PC-9 (cell line): ENCODE measurements around the gene ZNF646. TPM values are rescaled to one million over a fixed set of nuclear protein-coding genes. Genes with fewer than 3 reads are reported as not detected.

Experiments used
- BruUV-seq: library from RNA; stranded (reverse); fragments of 400-500 nt; replicated peaks from 2 replicates; lab custom pipeline; 2021; lab: Mats Ljungman, UMichigan
- CTCF ChIA-PET: fragments of 300-600 bp; sonication (Branson Sonifier 250); formaldehyde crosslinking; loops from one replicate; lab custom pipeline; 2022; ENCODE audit warnings: antibody characterized with exemption; lab: Charles Lee
- POLR2A ChIA-PET: fragments of 300-600 bp; sonication (Branson Sonifier 250); formaldehyde crosslinking; loops from one replicate; lab custom pipeline; 2022; ENCODE audit warnings: antibody characterized with exemption; ENCODE audit not compliant: unreplicated experiment; lab: Charles Lee
- DNase-seq, 2 experiments: peaks; one replicate each; pipeline versions ENCODE4 v3.0.0 to v3.0.0-alpha.2; 2015 to 2022; ENCODE audit warnings: mixed read lengths in 1 of 2
- H2AFZ ChIP-seq: fragments of 200-600 bp; sonication (generic); 2 replicates; pipeline ENCODE4 v1.8.1; 2017; ENCODE audit warnings: antibody characterized with exemption
- H3F3A ChIP-seq: fragments of 200-600 bp; sonication (generic); 2 replicates; pipeline ENCODE4 v1.8.1; 2017; ENCODE audit warnings: antibody characterized with exemption, mild to moderate bottlenecking, low read depth; ENCODE audit not compliant: insufficient read depth
- H3K27ac ChIP-seq: fragments of 200-600 bp; sonication (generic); 2 replicates; pipeline ENCODE4 v1.6.1; 2016; ENCODE audit warnings: mixed run types
- H3K27me3 ChIP-seq: fragments of 200-600 bp; sonication (generic); 2 replicates; pipeline ENCODE4 v1.6.1; 2016; ENCODE audit warnings: low read depth, mixed run types; ENCODE audit not compliant: insufficient read depth
- H3K36me3 ChIP-seq: fragments of 200-600 bp; sonication (generic); 2 replicates; pipeline ENCODE4 v1.6.1; 2016; ENCODE audit warnings: low read depth, mixed run types
- H3K4me1 ChIP-seq: fragments of 200-600 bp; sonication (generic); replicated peaks from 2 replicates; pipeline ENCODE4 v1.6.1; 2016; ENCODE audit warnings: mixed run types; ENCODE audit not compliant: insufficient read depth
- H3K4me2 ChIP-seq: fragments of 200-600 bp; sonication (generic); 2 replicates; pipeline ENCODE4 v1.6.1; 2017; ENCODE audit warnings: mixed run types
- H3K4me3 ChIP-seq: fragments of 200-600 bp; sonication (generic); 2 replicates; pipeline ENCODE4 v1.6.1; 2016; ENCODE audit warnings: mixed run types
- H3K79me2 ChIP-seq: fragments of 200-600 bp; sonication (generic); 2 replicates; pipeline ENCODE4 v1.6.1; 2017; ENCODE audit warnings: low read depth, mixed run types
- H3K9me2 ChIP-seq: fragments of 200-600 bp; sonication (generic); 2 replicates; pipeline ENCODE4 v1.8.1; 2017; ENCODE audit warnings: mild to moderate bottlenecking; ENCODE audit not compliant: insufficient read depth
- H3K9me3 ChIP-seq: fragments of 200-600 bp; sonication (generic); 2 replicates; pipeline ENCODE4 v1.8.1; 2016; ENCODE audit warnings: low read depth; ENCODE audit not compliant: insufficient read depth
- H4K20me1 ChIP-seq: fragments of 200-600 bp; sonication (generic); 2 replicates; pipeline ENCODE4 v1.8.1; 2017; ENCODE audit not compliant: insufficient read depth
- EZH2 ChIP-seq: fragments of 200-600 bp; sonication (generic); IDR thresholded peaks from 2 replicates; pipeline ENCODE4 v1.8.0; 2017; ENCODE audit warnings: antibody characterized with exemption, low read depth
- intact Hi-C: fragments of 100-400 bp; cut with micrococcal nuclease; formaldehyde crosslinking; loops from one replicate; pipeline ENCODE4 v1.10.0; 2022; ENCODE audit not compliant: unreplicated experiment
- total RNA-seq: library from RNA; stranded (reverse); gene quantifications from 2 replicates; pipeline ENCODE4 v1.2.3, GENCODE V29; 2021
- TF ChIP-seq, protein P1 (sequence below): fragments of 200-600 bp; sonication (generic); conservative IDR thresholded peaks from 2 replicates; pipeline ENCODE4 v1.6.1; 2017; ENCODE audit warnings: mixed run types, antibody characterized with exemption, mild to moderate bottlenecking, moderate library complexity

Gene ZNF646
- total RNA-seq, 1 experiment from 2014 or later, result 25.4 TPM

DNA sequence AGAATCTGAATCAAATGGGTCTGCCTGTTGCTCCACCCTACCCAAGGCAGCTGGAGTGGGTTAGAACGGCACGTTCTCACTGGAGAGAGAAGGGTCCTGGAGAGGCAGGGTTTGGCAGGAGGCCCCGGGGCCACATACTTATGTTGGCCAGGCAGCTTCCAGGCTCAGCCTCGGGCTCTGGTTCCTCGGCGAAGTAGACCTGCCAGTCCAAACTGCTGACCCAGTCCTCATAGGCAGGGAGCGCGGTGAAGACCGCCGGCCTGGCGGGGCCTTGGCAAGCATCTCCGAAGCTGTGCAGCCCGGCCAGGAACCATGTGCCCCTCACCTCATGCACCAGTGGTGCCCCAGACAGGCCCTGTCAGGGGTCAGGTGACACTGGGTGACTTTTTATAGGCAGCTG is 9.8 kb downstream of the ZNF646 start:
- BruUV-seq, result no TSS peak

DNA sequence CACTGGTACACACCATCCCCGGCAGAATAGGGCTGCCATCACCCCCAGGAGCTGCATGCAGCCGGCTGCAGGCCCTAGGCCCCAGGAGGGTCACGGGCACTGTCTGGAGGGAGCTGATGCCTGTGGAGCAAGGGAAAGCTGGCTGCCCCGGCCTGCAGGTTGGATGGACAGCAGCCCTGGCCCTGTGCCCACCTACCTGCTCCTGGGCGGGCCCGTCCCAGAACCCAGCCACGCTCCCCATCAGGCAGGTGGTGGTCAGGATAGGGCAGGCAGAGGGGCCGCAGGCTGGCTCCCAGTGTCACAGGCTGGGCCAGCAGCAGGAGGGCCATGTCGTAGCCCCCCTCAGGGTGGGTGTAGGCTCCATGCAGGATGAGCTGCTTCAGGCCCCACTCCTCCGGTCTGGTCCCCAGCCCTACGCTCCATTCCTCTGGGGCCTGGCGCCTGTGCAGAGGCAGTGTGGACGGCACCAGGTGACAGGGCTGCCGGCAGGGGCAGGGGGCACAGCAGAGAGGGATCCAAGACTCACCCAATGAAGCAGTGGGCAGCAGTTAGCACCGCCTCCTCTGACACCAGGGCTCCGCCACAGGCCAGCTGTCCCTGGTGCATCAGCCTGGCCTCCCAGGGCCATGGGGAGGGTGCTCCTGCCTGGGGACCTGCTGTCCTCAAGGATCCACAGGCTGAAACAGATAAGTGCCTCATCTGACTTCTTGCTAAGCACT is 10.5 kb downstream of the ZNF646 start:
- no peak overlapping the region for H3K27ac ChIP-seq
- POLR2A ChIA-PET, result interaction anchor here (0.5 to 0.6 kb wide), 2 partner anchors 30 to 346 kb away, joined by 5 to 18 read pairs; no protein-coding TSS in a partner anchor

More for the DNA sequence above, 9.8 kb downstream of the ZNF646 start:
- CTCF ChIA-PET, result no interaction called here
- no peak overlapping the region for H3K4me3 ChIP-seq
- H3K36me3 ChIP-seq, result peaks cover 5% of the 10 kb centered on the region
- DNase-seq, result no peak
- no peaks in the 10 kb centered on the region for H3K27me3 ChIP-seq
- no peak for TF ChIP-seq EZH2
- TF ChIP-seq, protein P1, sequence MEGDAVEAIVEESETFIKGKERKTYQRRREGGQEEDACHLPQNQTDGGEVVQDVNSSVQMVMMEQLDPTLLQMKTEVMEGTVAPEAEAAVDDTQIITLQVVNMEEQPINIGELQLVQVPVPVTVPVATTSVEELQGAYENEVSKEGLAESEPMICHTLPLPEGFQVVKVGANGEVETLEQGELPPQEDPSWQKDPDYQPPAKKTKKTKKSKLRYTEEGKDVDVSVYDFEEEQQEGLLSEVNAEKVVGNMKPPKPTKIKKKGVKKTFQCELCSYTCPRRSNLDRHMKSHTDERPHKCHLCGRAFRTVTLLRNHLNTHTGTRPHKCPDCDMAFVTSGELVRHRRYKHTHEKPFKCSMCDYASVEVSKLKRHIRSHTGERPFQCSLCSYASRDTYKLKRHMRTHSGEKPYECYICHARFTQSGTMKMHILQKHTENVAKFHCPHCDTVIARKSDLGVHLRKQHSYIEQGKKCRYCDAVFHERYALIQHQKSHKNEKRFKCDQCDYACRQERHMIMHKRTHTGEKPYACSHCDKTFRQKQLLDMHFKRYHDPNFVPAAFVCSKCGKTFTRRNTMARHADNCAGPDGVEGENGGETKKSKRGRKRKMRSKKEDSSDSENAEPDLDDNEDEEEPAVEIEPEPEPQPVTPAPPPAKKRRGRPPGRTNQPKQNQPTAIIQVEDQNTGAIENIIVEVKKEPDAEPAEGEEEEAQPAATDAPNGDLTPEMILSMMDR, result no peak
- intact Hi-C loops, result no loop called here
- no peak overlapping the region for H2AFZ ChIP-seq
- H3K79me2 ChIP-seq, result no peaks in the 10 kb centered on the region
- peaks cover 17% of the 10 kb centered on the region; the same call in 1 of the 2 replicates for H3F3A ChIP-seq
- H3K9me3 ChIP-seq, result no peaks in the 10 kb centered on the region
- POLR2A ChIA-PET, result no interaction called here
- no peaks in the 10 kb centered on the region for H3K9me2 ChIP-seq
- peaks cover 33% of the 10 kb centered on the region for H4K20me1 ChIP-seq
- no peak overlapping the region for H3K27ac ChIP-seq
- no peaks in the 10 kb centered on the region for H3K4me1 ChIP-seq
- H3K4me2 ChIP-seq, result no peak overlapping the region

DNA sequence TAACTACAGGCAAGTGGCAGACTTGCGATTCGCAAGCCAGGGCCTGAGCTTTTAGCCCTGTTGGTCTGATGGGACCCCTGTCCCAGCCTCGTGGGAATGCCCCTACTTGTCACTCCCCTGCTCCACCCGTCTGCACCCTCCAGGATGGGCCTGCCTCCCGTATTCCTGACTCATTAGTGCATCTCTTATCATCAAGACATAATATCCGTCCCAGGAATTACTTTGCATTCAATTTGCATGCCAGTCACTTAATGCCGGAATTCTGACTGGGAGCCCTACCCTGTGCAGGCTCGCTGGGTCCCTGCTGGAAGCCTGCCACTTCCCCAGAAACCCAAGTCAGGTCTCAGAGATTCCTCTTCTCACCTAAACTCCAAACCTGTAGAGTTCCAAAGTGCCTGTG is 11.2 kb downstream of the ZNF646 start:
- Histone ChIP-seq H3K4me3 (no peak overlapping the region), H3K79me2 (no peaks in the 10 kb centered on the region), H3K27ac (no peak overlapping the region), H3K27me3 (no peaks in the 10 kb centered on the region), H3K36me3 (peaks cover 5% of the 10 kb centered on the region), H3K9me3 (no peaks in the 10 kb centered on the region), H3F3A (peaks cover 17% of the 10 kb centered on the region; the same call in 1 of the 2 replicates), H3K9me2 (no peaks in the 10 kb centered on the region), H2AFZ (no peak overlapping the region), H3K4me1 (no peaks in the 10 kb centered on the region), H3K4me2 (no peak overlapping the region), H4K20me1 (peaks cover 23% of the 10 kb centered on the region)
- POLR2A ChIA-PET, result interaction anchor here (0.6 kb wide), 2 partner anchors 33 to 345 kb away, joined by 3 to 18 read pairs; no protein-coding TSS in a partner anchor
- no peak for TF ChIP-seq EZH2
- TF ChIP-seq, protein P1, result no peak
- no peak for DNase-seq
- intact Hi-C loops, result no loop called here
- BruUV-seq, result no TSS peak
- CTCF ChIA-PET, result no interaction called here

More for the DNA sequence above, 10.5 kb downstream of the ZNF646 start:
- TF ChIP-seq, protein P1, result no peak
- TF ChIP-seq EZH2, result no peak
- no peak overlapping the region for H2AFZ ChIP-seq
- no peaks in the 10 kb centered on the region for H3K79me2 ChIP-seq
- no peaks in the 10 kb centered on the region for H3K27me3 ChIP-seq
- peaks cover 25% of the 10 kb centered on the region for H4K20me1 ChIP-seq
- H3K36me3 ChIP-seq, result peaks cover 5% of the 10 kb centered on the region
- no TSS peak for BruUV-seq
- H3K4me1 ChIP-seq, result no peaks in the 10 kb centered on the region
- H3F3A ChIP-seq, result peaks cover 17% of the 10 kb centered on the region; the same call in 1 of the 2 replicates
- H3K4me2 ChIP-seq, result no peak overlapping the region
- H3K9me2 ChIP-seq, result no peaks in the 10 kb centered on the region
- H3K4me3 ChIP-seq, result no peak overlapping the region
- CTCF ChIA-PET, result no interaction called here
- intact Hi-C loops, result no loop called here
- DNase-seq, result no peak
- no peaks in the 10 kb centered on the region for H3K9me3 ChIP-seq
